Stimulated activated effector memory CD8-positive, alpha-beta T cell treated with anti-CD3 and anti-CD28 coated beads, Interleukin-12 subunit alpha, Interleukin-12 subunit beta, amount 100 ng/mL, for 72 hours (primary cell): Measurements from ENCODE around the gene PLXNA1.

Experiments used
- ATAC-seq: fragments of 150-1000 bp; cut with Tn5 transposase; 2 replicates; pipeline ENCODE4 v1.10.0; 2021
- DNase-seq, 2 donors: peaks; one replicate each; pipeline ENCODE4 v3.0.0; 2021 to 2022; ENCODE audit warnings: low spot score in 2 of 2
- H3K27ac Mint-ChIP-seq: one replicate; pipeline ENCODE4 v1.8.0; 2022; ENCODE audit warnings: mild to moderate bottlenecking, mixed read lengths
- H3K36me3 Mint-ChIP-seq: one replicate; pipeline ENCODE4 v1.8.0; 2022; ENCODE audit warnings: mild to moderate bottlenecking, mixed read lengths
- H3K4me1 Mint-ChIP-seq: one replicate; pipeline ENCODE4 v1.8.0; 2022; ENCODE audit warnings: mixed read lengths
- H3K4me3 Mint-ChIP-seq: one replicate; pipeline ENCODE4 v1.8.0; 2022; ENCODE audit warnings: mild to moderate bottlenecking, mixed read lengths
- H3K9me3 Mint-ChIP-seq: one replicate; pipeline ENCODE4 v1.8.0; 2022; ENCODE audit warnings: mixed read lengths

The PLXNA1 gene

DNA sequence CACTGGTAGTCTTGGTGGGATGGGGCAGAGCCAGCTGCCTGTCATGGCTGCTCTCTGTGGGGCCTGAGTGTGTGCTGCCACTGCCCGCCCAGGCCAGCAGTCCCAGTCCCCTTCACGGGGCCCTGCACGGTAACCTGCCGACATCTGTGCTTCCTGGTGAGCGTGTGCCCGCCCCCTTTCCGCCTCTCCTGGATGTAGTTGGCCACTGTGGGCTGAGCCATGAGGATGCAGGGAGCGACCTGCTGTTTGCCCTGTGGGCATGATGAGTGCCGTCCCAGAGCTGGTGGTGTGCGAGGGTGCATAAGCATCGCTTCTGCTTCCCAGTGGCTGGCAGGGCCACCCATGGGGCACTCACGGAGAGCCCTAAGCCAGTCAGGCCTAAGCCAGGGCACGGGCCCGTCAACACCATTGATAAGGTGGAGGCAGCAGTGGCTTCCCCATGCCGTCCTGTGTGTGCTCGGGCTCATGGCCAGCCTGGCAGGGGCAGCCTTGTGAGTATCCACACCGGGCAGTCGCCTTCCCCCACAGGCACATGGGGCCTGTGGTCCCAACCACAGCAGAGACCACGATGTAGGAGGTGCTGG lies 14.6 kb downstream of the PLXNA1 start:
- H3K27ac Mint-ChIP-seq: peak overlapping the region; percentile 30
- no peak for ATAC-seq

DNA sequence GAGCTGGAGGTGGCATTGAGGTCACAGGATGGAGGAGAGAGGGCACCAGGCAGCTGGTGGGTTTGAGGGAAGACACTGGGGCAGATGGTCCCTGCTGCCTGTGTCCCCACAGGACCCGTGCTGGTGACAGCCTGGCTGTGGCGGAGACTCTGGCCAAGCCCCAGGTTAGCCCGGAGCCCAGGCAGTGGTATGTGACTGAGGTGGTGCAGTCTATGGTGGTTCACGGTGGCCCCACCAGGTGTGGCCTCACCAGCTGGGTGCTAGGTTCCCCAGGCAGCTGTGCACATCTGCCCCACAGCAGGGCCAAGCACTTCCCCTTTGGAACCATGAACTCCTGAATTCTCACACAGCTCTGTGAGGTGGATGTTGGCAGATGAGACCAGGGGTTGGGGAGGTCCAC lies 15.4 kb downstream of the PLXNA1 start:
- no peaks in the 10 kb centered on the region for H3K4me1 Mint-ChIP-seq
- H3K9me3 Mint-ChIP-seq: no peaks in the 10 kb centered on the region
- peak; percentile 3 for ATAC-seq
- H3K27ac Mint-ChIP-seq: no peak overlapping the region
- no peaks in the 10 kb centered on the region for H3K36me3 Mint-ChIP-seq
- H3K4me3 Mint-ChIP-seq: no peak overlapping the region
- DNase-seq: no peak

More for the DNA sequence above, 14.6 kb downstream of the PLXNA1 start:
- H3K4me3 Mint-ChIP-seq: no peak overlapping the region
- no peaks in the 10 kb centered on the region for H3K9me3 Mint-ChIP-seq
- H3K4me1 Mint-ChIP-seq: no peaks in the 10 kb centered on the region
- H3K36me3 Mint-ChIP-seq: no peaks in the 10 kb centered on the region
- DNase-seq: no peak

DNA sequence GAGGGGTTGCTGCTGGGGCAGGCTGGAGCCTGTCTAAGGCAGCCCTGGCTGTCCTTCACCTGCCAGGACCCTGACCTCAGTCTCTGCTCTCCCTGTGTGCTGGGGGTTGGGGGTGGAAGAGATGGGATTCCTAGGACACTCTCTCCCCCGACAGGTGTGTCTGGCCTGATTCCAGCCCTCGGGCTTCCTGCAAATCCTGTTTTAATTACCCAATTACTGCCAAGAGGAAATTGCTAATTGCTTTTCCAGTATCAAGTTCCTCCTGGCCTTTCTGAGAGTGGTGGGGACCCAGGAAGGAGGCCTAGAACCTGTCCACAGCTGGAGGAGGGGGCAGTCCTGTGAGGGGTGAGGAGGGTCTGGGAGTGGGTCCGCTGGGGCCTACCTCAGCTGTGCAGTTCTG lies 15.8 kb downstream of the PLXNA1 start:
- H3K4me1 Mint-ChIP-seq: no peaks in the 10 kb centered on the region
- no peak for ATAC-seq
- no peaks in the 10 kb centered on the region for H3K36me3 Mint-ChIP-seq
- H3K9me3 Mint-ChIP-seq: no peaks in the 10 kb centered on the region
- H3K4me3 Mint-ChIP-seq: no peak overlapping the region
- no peak for DNase-seq
- H3K27ac Mint-ChIP-seq: no peak overlapping the region

DNA sequence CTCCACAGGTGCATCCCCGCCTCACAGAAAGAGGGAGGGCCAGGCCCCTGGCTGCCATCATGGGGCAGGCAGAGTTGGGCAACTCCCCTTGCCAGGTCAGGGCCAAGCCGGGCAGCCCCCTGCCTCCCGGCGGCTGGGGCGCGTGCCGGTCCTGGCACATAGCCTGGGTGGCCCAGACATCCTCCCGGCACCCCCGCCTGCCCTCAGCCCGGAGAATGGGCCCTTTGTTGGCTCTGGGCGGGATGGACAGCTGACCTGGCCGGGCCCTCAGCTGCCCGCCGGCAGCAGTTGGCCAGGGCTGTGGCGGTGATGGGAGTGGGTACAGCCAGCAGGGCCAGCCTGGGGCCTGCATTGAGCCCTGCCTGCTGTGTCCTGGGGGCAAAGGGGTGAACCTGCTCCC lies 16.5 kb downstream of the PLXNA1 start:
- DNase-seq (no peak), ATAC-seq (no peak)
- Mint-ChIP-seq H3K9me3 (no peaks in the 10 kb centered on the region), H3K4me1 (no peaks in the 10 kb centered on the region), H3K4me3 (no peak overlapping the region), H3K36me3 (peaks cover 2% of the 10 kb centered on the region), H3K27ac (no peak overlapping the region)

DNA sequence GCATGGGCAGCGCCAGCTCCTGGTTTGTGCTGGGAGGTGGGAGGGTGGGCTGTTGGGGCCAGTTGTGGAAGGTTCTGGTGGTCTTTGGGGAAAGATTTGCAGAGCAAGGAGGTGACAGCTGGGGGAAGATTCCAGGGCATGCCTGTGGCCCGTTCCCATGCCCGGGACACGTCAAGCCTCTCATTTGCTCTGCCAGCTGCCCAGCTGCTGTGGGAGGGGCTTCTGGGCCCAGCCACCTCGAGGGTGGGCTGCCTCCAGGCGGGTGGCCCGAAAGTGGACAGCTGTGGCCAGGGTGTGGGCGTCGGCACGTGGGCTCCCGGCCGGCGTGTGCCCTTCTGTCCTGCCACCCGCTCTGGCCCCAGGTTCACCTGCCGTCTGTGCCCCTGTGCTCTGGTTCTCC lies 17.2 kb downstream of the PLXNA1 start:
- no peaks in the 10 kb centered on the region for H3K4me1 Mint-ChIP-seq

DNA sequence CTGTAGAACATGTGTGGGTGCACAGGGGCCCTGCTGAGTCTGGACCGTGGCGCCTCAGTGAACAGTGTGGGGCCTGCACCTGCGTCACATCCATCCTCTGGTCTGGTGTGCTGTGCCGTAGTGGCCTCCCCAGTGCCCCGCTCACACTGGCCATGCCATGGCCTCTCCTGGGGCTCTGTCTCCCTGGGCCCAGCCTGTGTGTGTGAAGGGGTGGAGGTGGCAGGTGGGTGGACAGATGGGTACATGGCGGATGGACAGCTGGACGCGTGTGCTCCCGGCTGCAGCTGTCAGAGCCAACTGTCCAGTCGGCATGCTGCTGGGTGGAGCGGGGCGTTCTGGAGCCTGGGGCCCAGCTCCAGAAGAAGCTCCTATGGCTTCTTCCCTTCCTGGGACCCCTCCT lies 17.8 kb downstream of the PLXNA1 start:
- no peak for DNase-seq
- Mint-ChIP-seq H3K9me3 (no peaks in the 10 kb centered on the region), H3K36me3 (peaks cover 6% of the 10 kb centered on the region), H3K4me3 (no peak overlapping the region), H3K4me1 (no peaks in the 10 kb centered on the region), H3K27ac (no peak overlapping the region)
- no peak for ATAC-seq

More for the DNA sequence above, 17.2 kb downstream of the PLXNA1 start:
- H3K4me3 Mint-ChIP-seq: no peak overlapping the region
- no peak overlapping the region for H3K27ac Mint-ChIP-seq
- DNase-seq: no peak
- H3K9me3 Mint-ChIP-seq: no peaks in the 10 kb centered on the region
- peaks cover 6% of the 10 kb centered on the region for H3K36me3 Mint-ChIP-seq
- ATAC-seq: no peak

DNA sequence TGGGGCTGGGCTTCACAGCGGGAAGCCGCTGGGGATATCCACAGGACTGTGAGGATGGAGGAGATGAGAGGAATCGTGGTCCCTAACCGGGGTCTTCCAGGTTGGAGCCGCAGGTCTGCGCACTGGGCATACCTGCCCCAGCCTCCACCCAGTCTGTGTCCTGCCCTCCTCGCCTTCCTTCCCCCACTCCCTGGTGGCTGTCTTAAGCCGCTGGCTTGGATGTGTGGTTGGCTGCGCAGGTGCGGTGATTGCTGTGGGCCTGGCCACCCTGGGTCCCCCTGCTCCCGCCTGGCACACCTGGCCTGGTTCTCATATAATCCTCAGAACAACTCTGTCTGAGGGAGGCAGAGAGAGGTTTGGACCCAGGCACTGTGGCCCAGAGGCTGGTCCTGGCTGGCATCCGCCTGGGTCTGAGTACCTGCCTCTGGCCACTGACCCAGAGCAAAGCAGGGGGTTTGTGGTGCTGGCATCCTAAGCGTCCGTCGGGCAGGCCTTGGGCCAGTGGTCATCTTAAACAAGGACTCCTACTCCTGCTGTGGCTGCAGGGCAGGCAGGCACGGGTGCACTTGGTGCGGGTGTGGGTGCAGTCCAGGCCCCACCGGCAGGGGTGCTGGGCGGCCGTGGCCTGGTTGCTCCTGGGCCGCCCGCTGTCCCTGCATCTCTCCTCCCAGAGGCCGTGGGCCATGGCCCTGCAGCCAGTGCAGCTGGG lies 18.7 kb downstream of the PLXNA1 start:
- ATAC-seq: no peak
- no peaks in the 10 kb centered on the region for H3K9me3 Mint-ChIP-seq
- no peaks in the 10 kb centered on the region for H3K4me1 Mint-ChIP-seq
- H3K36me3 Mint-ChIP-seq: peaks cover 6% of the 10 kb centered on the region
- DNase-seq: no peak
- no peak overlapping the region for H3K4me3 Mint-ChIP-seq
- H3K27ac Mint-ChIP-seq: no peak overlapping the region

DNA sequence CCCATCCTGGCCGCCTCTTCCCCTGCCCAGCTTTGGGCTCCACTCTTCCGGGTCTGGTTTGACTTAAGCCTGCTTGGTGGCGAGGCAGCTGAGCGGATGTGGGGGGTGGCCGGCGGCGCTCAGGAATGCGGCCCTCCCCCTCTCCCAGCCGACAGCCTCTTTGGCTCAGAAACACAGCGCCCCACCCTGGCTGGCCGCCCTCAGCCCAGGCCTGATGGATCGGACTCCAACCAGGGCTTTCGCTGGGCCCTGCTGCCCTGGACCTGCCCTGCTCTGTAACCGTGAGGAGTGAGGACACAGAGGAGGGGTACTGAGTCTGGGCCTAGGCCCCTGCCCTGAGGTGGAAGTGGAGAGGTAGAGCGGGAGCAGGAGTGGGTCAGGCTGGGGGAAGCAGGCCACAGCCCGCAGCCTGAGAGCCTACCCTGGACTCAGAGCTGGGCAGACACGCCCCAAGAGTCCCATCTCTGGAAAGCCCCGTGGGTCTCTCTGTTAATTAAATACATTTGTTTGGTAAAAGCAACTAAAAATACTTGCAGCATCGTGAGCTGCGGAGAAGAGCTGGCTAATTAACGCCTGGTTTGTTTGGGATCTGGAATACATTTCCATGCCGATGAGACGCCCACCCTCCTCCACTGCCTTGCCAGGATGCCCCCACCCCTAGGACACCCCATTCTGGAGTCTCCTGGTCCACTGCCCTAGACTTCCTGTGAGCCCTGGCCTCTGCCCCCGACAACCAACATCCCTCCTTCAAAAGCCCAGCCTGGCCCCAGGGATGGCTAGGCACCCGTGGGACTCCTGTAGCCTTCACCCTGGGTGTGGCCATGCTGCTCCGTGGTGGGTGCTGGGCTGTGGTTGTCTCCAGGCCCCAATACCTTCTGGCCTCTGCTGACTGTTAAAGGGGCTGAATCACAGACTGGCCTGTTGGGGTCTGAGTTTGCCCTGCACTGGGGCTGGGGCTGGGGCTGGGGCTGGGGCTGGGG lies 19.6 kb downstream of the PLXNA1 start:
- DNase-seq (no peak), ATAC-seq (peak; percentile 4)
- Mint-ChIP-seq H3K4me1 (no peaks in the 10 kb centered on the region), H3K4me3 (no peak overlapping the region), H3K27ac (no peak overlapping the region), H3K9me3 (no peaks in the 10 kb centered on the region), H3K36me3 (peaks cover 6% of the 10 kb centered on the region)

DNA sequence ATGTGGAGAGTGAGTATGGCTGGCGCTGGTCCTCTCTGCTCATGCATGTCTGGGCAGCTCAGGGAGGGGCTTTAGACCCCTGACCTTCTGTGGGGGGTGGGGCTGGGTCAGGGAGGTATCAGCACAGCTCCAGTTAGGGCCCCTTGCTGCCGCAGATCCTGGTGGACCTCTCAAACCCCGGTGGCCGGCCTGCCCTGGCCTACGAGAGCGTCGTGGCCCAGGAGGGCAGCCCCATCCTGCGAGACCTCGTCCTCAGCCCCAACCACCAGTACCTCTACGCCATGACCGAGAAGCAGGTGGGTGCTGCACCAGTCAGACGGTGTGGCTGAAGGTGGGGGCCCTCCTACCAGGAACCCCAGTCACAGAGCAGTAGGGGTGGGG lies 20.2 kb downstream of the PLXNA1 start:
- ATAC-seq: no peak
- no peak for DNase-seq
- H3K27ac Mint-ChIP-seq: no peak overlapping the region
- H3K9me3 Mint-ChIP-seq: no peaks in the 10 kb centered on the region
- peaks cover 6% of the 10 kb centered on the region for H3K36me3 Mint-ChIP-seq
- no peak overlapping the region for H3K4me3 Mint-ChIP-seq
- no peaks in the 10 kb centered on the region for H3K4me1 Mint-ChIP-seq

DNA sequence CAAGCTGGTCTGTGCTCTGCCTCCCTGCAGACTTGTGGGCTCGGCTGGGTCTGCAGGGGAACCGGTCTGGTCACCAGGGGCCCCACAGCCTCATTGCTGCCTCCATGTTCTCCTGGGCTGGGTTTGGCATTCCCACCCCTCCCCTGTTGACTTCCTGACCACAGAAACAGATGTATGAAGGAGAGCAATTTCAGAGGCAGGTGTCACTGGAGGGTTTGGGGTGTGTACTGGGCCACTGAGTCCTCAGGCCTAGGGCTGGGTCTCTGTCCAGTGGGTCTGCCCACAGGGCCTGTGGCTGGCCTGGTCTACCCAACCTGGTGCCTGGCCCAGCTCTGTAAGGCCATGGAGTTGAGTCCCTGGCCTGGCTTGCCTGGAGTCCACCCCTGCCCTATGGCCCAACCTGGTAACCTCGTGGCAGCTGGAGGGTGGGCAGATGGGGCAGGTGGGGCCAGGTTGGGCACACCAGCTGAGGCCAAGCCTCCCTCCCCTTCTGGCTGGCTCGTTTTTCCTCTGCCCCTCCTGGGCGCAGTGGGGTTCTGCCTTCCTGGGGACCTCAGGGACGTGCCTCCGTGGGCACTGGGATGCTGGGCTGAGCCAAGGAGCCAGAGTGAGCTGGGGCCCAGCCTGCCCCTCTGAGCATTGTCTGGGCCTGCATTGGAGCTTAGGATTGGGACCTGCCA lies 20.8 kb downstream of the PLXNA1 start:
- Mint-ChIP-seq H3K36me3 (peaks cover 6% of the 10 kb centered on the region), H3K27ac (no peak overlapping the region), H3K9me3 (no peaks in the 10 kb centered on the region), H3K4me3 (no peak overlapping the region), H3K4me1 (no peaks in the 10 kb centered on the region)
- no peak for DNase-seq
- ATAC-seq: no peak

DNA sequence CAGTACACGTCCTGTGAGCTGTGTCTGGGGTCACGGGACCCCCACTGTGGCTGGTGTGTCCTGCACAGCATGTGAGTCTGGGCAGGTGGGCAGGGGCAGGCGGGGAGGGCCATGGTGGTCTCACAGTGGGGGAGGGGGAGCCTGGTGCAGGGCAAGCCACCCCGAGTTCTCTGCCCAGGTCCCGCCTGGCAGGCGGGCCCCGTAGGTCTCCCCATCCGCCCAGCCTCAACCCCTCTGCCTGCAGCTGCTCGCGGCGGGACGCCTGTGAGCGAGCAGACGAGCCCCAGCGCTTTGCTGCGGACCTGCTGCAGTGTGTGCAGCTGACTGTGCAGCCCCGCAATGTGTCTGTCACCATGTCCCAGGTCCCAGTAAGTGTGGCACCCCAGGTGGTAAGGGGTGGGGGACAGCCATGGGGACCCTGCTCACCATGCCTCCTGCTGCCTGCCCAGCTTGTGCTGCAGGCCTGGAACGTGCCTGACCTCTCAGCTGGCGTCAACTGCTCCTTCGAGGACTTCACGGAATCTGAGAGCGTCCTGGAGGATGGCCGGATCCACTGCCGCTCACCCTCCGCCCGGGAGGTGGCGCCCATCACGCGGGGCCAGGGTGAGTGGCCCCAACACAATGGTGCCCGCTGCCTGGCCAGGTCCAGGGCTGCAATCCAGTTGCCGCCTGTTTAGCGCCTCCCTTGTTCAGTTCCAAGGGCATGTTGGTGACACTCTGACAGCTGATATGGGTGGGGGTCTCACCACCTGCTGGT lies 21.9 kb downstream of the PLXNA1 start:
- ATAC-seq: no peak
- H3K4me1 Mint-ChIP-seq: no peaks in the 10 kb centered on the region
- no peak overlapping the region for H3K4me3 Mint-ChIP-seq
- no peak overlapping the region for H3K27ac Mint-ChIP-seq
- DNase-seq: no peak
- H3K9me3 Mint-ChIP-seq: no peaks in the 10 kb centered on the region
- peaks cover 6% of the 10 kb centered on the region for H3K36me3 Mint-ChIP-seq

DNA sequence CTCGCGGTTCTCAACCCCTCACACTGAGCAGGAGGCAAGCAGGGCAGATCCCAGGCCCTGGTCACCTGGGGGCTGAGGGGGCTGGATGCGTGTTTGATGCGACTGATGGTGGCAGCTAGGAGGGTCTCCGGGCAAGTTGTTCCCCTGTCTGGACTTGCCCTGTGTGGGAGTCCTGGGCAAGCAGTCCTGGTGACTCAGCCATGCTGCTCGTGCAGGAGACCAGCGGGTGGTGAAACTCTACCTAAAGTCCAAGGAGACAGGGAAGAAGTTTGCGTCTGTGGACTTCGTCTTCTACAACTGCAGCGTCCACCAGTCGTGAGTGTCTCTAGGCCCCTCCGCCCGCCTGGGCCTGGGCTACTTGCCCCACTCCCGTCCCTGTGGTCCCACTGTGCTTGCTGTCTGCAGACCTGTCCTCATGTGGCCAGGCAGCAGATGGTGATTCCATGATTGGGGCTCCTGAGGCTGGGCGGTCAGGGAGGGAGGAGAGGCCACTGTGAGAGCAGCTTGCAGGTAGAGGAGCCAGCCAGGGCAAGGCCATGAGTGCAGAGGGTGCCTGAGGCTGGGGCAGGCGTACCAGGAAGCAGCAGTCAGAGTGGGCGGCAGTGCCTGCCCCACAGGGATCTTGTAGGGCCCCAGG lies 23.1 kb downstream of the PLXNA1 start:
- no peak overlapping the region for H3K27ac Mint-ChIP-seq
- H3K4me3 Mint-ChIP-seq: no peak overlapping the region
- no peaks in the 10 kb centered on the region for H3K9me3 Mint-ChIP-seq
- DNase-seq: no peak
- ATAC-seq: no peak
- peaks cover 6% of the 10 kb centered on the region for H3K36me3 Mint-ChIP-seq
- no peaks in the 10 kb centered on the region for H3K4me1 Mint-ChIP-seq

DNA sequence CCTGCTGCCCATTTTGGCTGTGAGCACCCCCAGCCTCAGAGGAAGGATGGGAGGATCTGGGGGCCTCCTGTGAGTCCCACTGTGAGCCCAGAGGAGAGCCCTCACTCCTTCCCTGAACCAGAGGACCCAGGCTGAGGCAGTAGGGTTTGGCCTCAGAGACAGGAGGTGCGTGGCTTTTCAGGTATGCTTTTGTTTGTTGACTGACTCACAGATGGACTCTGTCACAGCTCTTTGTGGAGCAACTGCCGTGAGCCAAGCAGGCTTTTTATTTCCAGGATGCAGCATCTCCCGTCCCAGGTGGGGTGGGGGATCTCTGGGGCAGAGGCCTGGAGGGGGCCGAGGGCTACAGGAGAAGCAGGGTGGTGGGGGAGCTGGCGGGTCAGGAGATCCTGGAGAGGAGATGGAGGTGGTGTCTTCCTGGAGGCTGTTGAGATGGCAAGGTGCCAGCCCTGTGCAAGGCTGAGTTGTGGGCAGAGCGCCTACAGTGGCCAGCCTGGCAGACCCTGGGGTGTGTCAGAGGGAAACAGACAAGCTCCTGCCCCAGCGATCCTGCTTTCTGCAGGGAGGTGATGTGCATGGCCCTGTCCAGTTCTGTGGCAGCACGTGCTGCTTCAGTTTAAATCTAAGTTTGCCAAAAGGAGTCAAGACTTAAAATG lies 24.0 kb downstream of the PLXNA1 start:
- no peaks in the 10 kb centered on the region for H3K9me3 Mint-ChIP-seq
- DNase-seq: no peak

DNA sequence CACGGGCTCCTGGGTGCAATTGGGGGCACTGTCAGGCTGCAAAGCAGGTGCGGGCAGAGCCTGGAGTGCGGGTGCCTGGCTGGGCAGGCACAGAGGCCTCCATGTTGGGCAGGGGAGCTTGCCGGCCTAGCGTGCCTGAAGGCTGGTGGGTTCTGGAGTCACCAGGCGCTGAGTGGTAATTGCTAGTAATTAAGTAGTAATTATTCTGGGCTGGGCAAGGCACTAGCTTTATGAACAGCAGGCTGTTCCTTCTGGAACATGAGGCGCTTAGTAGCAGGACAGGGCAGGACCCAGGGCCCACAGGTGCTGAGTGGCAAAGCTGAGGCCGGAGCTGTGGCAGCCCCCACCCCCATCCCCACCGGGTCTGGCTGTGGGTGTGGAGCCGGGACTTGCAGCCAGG lies 25.3 kb downstream of the PLXNA1 start:
- Mint-ChIP-seq H3K9me3 (no peaks in the 10 kb centered on the region), H3K27ac (no peak overlapping the region)
- no peak for ATAC-seq

More for the DNA sequence above, 24.0 kb downstream of the PLXNA1 start:
- no peak for ATAC-seq
- H3K36me3 Mint-ChIP-seq: peaks cover 6% of the 10 kb centered on the region
- H3K4me1 Mint-ChIP-seq: no peaks in the 10 kb centered on the region
- H3K27ac Mint-ChIP-seq: no peak overlapping the region
- no peak overlapping the region for H3K4me3 Mint-ChIP-seq

More for the DNA sequence above, 25.3 kb downstream of the PLXNA1 start:
- Mint-ChIP-seq H3K4me1 (no peaks in the 10 kb centered on the region), H3K36me3 (peaks cover 6% of the 10 kb centered on the region), H3K4me3 (no peak overlapping the region)
- DNase-seq: no peak
